Measurements from ENCODE around the gene ZNF273.
"Not testable (repeated sequence)": the region's sequence is repeated elsewhere in the genome, so short reads cannot be mapped to it uniquely, and the experiment has no call there.

The ZNF273 gene

DNA sequence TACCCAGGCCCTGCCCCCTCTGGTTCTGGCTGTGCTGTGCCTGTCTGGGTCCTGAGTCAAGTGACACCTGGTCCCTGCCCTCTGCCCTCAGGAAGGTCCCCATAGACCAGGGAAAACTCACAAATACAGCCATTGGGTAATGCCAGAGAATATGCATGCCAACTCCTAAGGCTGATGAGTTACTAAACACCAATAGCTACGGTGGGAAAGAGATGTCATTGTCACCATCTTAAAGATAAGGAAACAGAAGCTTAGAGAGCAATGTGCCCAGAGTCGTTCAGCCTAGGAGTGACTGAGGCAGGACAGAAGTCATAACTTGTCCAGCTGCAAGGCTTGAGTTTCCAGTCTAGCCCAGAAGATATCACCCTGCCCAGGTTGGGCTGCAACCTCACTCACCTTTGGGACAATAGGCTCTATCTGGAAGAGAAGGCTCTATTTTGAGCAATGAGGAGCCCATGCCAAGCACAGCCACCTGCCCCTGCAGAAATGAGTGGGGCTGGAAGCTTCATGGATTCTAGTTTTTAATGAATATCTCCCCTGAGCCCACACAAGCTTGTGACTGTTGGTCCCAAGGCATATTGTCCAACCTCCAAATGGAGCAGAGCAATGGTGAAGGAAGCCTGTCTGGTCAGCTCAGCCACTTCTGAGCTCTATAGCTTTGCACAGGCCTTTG lies 42.6 kb downstream of the ZNF273 start:
- H3K4me3 ChIP-seq, result no peak overlapping the region
- DNase-seq (ENCODE audit: low spot score), result no peak
- TF ChIP-seq, protein P1, sequence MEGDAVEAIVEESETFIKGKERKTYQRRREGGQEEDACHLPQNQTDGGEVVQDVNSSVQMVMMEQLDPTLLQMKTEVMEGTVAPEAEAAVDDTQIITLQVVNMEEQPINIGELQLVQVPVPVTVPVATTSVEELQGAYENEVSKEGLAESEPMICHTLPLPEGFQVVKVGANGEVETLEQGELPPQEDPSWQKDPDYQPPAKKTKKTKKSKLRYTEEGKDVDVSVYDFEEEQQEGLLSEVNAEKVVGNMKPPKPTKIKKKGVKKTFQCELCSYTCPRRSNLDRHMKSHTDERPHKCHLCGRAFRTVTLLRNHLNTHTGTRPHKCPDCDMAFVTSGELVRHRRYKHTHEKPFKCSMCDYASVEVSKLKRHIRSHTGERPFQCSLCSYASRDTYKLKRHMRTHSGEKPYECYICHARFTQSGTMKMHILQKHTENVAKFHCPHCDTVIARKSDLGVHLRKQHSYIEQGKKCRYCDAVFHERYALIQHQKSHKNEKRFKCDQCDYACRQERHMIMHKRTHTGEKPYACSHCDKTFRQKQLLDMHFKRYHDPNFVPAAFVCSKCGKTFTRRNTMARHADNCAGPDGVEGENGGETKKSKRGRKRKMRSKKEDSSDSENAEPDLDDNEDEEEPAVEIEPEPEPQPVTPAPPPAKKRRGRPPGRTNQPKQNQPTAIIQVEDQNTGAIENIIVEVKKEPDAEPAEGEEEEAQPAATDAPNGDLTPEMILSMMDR (IDR thresholded peaks at IDR 0.05), result no peak
- no peak overlapping the region for H3K27ac ChIP-seq

- no peak for DNase-seq (ENCODE audit: low spot score)
- H3K4me3 ChIP-seq, result peak overlapping the region; percentile 68
- TF ChIP-seq, protein P1 (IDR thresholded peaks at IDR 0.05), result no peak
- no peak overlapping the region for H3K27ac ChIP-seq
Measured at GRCh38 chr7:64946772-64947171, 43.7 kb downstream of the ZNF273 start.

DNA sequence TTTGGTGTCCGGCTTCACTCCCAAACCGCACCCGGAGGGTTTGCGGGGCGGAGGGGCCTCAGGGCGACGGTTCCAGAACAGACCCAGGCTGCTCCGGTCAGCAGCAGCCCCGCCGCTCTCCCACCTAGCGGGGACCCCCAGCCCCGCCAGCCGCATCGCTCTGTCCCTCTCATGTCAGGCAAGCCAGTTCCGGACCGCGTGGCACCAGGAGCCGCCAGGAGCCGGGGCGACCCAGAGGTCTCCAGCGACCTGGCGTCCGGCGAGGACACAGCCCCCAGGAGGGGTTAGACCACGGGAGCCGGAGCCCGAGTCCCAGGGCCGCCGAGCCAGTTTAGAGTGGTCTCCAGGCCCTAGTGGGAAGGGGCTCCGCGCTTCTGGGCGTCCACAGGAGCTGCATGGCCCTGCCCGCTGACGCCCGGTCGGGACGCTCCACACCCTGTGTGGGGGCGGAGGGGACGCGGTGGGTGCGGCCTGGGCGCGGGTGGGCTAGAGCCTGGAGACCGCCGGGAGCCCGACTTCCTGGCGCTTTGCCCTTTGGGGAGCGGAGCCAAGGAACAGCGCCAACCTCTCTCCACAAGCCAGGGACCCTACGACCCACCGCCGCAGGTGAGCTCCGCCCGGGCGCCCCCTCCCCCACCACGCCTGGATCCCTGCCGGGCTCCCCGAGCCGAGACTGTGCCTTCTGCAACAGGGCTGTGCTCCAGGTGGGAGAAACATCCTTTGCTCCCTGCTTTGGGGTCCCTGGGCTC lies 44.4 kb downstream of the ZNF273 start:
- TF ChIP-seq, protein P1 (IDR thresholded peaks at IDR 0.05), result no peak
- H3K4me3 ChIP-seq, result peak overlapping the region; percentile 68
- no peak for DNase-seq (ENCODE audit: low spot score)
- H3K27ac ChIP-seq, result no peak overlapping the region

GRCh38 chr7:64948774-64949173 lies 45.7 kb downstream of the ZNF273 start:
- H3K27ac ChIP-seq; H3K4me3 ChIP-seq; DNase-seq (ENCODE audit: low spot score): not testable (repeated sequence)

GRCh38 chr7:64950673-64951072 lies 47.6 kb downstream of the ZNF273 start:
- not testable (repeated sequence) for H3K4me3 ChIP-seq; DNase-seq (ENCODE audit: low spot score); H3K27ac ChIP-seq

GRCh38 chr7:64951250-64951848 lies 48.3 kb downstream of the ZNF273 start:
- Histone ChIP-seq H3K27ac (no peak overlapping the region), H3K4me3 (no peak overlapping the region)
- no peak for DNase-seq (ENCODE audit: low spot score)
- TF ChIP-seq, protein P1 (IDR thresholded peaks at IDR 0.05), result peak; percentile 65

DNA sequence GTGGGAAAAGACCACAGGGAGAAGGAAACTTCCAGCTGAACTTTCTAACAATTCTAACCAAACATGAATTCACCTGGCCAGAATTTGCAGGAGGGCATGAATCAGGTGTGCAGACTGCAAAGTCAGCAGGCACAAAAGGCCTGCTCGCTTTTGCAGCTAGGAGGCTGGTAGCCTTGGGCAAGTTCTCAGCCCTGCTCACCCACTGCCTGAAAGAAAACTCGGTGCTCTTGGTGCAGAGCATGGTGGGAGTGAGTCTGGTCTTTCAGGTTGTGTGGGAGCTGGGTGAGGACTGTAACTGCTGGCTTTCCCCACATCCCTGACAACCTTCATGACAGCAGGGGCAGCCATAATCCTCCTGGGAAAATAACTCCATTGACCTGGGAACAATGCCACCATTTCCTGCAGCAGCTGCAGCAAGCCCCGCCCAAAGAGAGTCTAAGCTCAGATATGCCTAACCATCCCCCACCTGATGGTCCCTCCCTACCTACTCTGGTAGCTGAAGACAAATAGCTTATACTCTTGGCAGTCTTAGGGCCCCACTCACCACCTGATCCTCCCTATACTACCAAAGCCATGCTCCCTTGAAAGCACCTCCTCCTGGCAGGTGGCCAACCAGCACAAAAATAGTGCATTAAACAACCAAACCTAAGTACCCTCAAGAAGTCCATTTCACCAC lies 56.1 kb downstream of the ZNF273 start:
- TF ChIP-seq, protein P1 (IDR thresholded peaks at IDR 0.05), result no peak
- DNase-seq (ENCODE audit: low spot score), result no peak
- Histone ChIP-seq H3K27ac (no peak overlapping the region), H3K4me3 (no peak overlapping the region)
